B cell (primary cell): Measurements from ENCODE around the gene MGST1. TPM values are rescaled to one million over a fixed set of nuclear protein-coding genes. Genes with fewer than 3 reads are reported as not detected.

Source experiments
- ATAC-seq: fragments of 200-7000 bp; cut with Tn5 transposase; one replicate; pipeline ENCODE4 v1.10.0; 2021; ENCODE audit warnings: low read depth, mild to moderate bottlenecking, moderate number of reproducible peaks, moderate library complexity
- CTCF ChIA-PET: fragments of 350-600 bp; sonication (Branson Sonifier 250); formaldehyde crosslinking; loops from one replicate; lab custom pipeline; 2021; ENCODE audit warnings: antibody characterized with exemption, inconsistent platforms; lab: Charles Lee
- POLR2A ChIA-PET: fragments of 350-600 bp; sonication (Branson Sonifier 250); formaldehyde crosslinking; loops from one replicate; lab custom pipeline; 2021; ENCODE audit warnings: antibody characterized with exemption; lab: Charles Lee
- DNase-seq: peaks from one replicate; pipeline ENCODE4 v3.0.0; 2013
- H2AFZ ChIP-seq: 2 replicates; pipeline ENCODE4 v1.6.1; 2012; ENCODE audit warnings: mild to moderate bottlenecking, low read depth, low read length; ENCODE audit not compliant: insufficient read depth, poor library complexity, severe bottlenecking
- H3K27ac ChIP-seq, 2 donors: 1 replicate in 1 of 2; 2 replicates in 1 of 2; pipeline ENCODE4 v1.5.1; 2012 to 2013; ENCODE audit warnings: low read length in 2 of 2, mild to moderate bottlenecking in 2 of 2, moderate library complexity in 1 of 2
- H3K27me3 ChIP-seq, 4 experiments: fragments of 200-600 bp in 1 of 4; sonication (generic) in 1 of 4; replicated peaks in 1 of 4; 1 replicate in 2 of 4; 2 replicates in 2 of 4; pipeline versions ENCODE4 v1.6.1 to v1.7.0; 2013 to 2016; ENCODE audit warnings: low read length in 3 of 4, mild to moderate bottlenecking in 2 of 4, mixed read lengths in 1 of 4, moderate library complexity in 1 of 4; ENCODE audit not compliant: insufficient read depth in 4 of 4, control insufficient read depth in 3 of 4; ENCODE audit errors: control extremely low read depth in 1 of 4
- H3K36me3 ChIP-seq, 2 experiments: replicated peaks in 1 of 2; 1 replicate in 1 of 2; 2 replicates in 1 of 2; pipeline versions ENCODE4 v1.6.1 to v1.7.1; 2013; ENCODE audit warnings: low read length in 1 of 2; ENCODE audit not compliant: insufficient read depth in 2 of 2, control insufficient read depth in 1 of 2; ENCODE audit errors: control extremely low read depth in 1 of 2, extremely low read depth in 1 of 2
- H3K4me1 ChIP-seq, 2 donors: fragments of 200-600 bp in 1 of 2; sonication (generic) in 1 of 2; 1 replicate in 1 of 2; 2 replicates in 1 of 2; pipeline versions ENCODE4 v1.5.1 to v1.6.1; 2013 to 2017; ENCODE audit warnings: low read length in 2 of 2; ENCODE audit not compliant: control insufficient read depth in 2 of 2, insufficient read depth in 2 of 2
- H3K4me2 ChIP-seq: replicated peaks from 2 replicates; pipeline ENCODE3; 2012; ENCODE audit warnings: mild to moderate bottlenecking, low read depth, low read length; ENCODE audit not compliant: poor library complexity, severe bottlenecking
- H3K4me3 ChIP-seq, 5 experiments: fragments of 200-600 bp in 1 of 5; sonication (generic) in 1 of 5; 1 replicate in 3 of 5; 2 replicates in 2 of 5; pipeline versions ENCODE4 v1.5.1 to v1.7.0; 2011 to 2016; ENCODE audit warnings: low read length in 4 of 5, mild to moderate bottlenecking in 4 of 5, low read depth in 2 of 5, control low read depth in 1 of 5, moderate library complexity in 1 of 5; ENCODE audit not compliant: insufficient read depth in 1 of 5; ENCODE audit errors: control extremely low read depth in 1 of 5, extremely low read depth in 1 of 5
- H3K79me2 ChIP-seq: fragments of 200-600 bp; sonication (generic); one replicate; pipeline ENCODE4 v1.6.0; 2016; ENCODE audit warnings: low read length; ENCODE audit not compliant: control insufficient read depth, insufficient read depth
- H3K9ac ChIP-seq: fragments of 200-600 bp; sonication (generic); 2 replicates; pipeline ENCODE4 v1.6.1; 2017; ENCODE audit warnings: mild to moderate bottlenecking, low read length, moderate library complexity
- H3K9me3 ChIP-seq, 3 donors: one replicate each; pipeline versions ENCODE4 v1.6.1 to v1.7.1; 2013; ENCODE audit warnings: low read length in 2 of 3; ENCODE audit not compliant: control insufficient read depth in 2 of 3, insufficient read depth in 1 of 3; ENCODE audit errors: control extremely low read depth in 1 of 3
- H4K20me1 ChIP-seq: 2 replicates; pipeline ENCODE4 v1.6.0; 2012; ENCODE audit warnings: mild to moderate bottlenecking, low read length; ENCODE audit not compliant: insufficient read depth, control insufficient read depth, poor library complexity, severe bottlenecking
- H3K27ac Mint-ChIP-seq: one replicate; pipeline ENCODE4 v1.8.0; 2021; ENCODE audit warnings: mixed read lengths
- H3K27me3 Mint-ChIP-seq: one replicate; pipeline ENCODE4 v1.8.0; 2021; ENCODE audit warnings: mixed read lengths
- H3K4me1 Mint-ChIP-seq: one replicate; pipeline ENCODE4 v1.8.0; 2021; ENCODE audit warnings: mixed read lengths
- H3K4me3 Mint-ChIP-seq: one replicate; pipeline ENCODE4 v1.8.0; 2021; ENCODE audit warnings: mixed read lengths
- H3K9me3 Mint-ChIP-seq: one replicate; pipeline ENCODE4 v1.8.0; 2022; ENCODE audit warnings: mixed read lengths; ENCODE audit not compliant: insufficient read depth
- CTCF ChIP-seq: fragments of 200-600 bp; IDR thresholded peaks from one replicate; pipeline ENCODE4 v1.8.0; 2022; ENCODE audit warnings: antibody characterized with exemption, mild to moderate bottlenecking
- EZH2 ChIP-seq: IDR thresholded peaks from 2 replicates; pipeline ENCODE4 v1.6.1; 2012; ENCODE audit warnings: borderline replicate concordance, low read depth, mild to moderate bottlenecking, moderate library complexity, low read length; ENCODE audit not compliant: insufficient read depth, poor library complexity, severe bottlenecking
- WGBS: methylation state at CpG from one replicate; pipeline ENCODE4 v1.1.5; 2013; ENCODE audit warnings: missing lambda C conversion rate; ENCODE audit not compliant: insufficient coverage; 5-methylcytosine and 5-hydroxymethylcytosine counted together
- intact Hi-C: fragments of 100-400 bp; cut with micrococcal nuclease; formaldehyde crosslinking; loops from one replicate; pipeline ENCODE4 v1.10.0; 2022
- polyA plus RNA-seq: library from polyadenylated mRNA; depleted of rRNA; stranded (reverse); fragments of >200 nt; gene quantifications from 2 replicates; pipeline ENCODE4 v1.2.3, GENCODE V29; 2012
- total RNA-seq, 2 donors: library from RNA; stranded (reverse); fragments of 120-200 nt in 1 of 2; gene quantifications; 1 replicate in 1 of 2; 2 replicates in 1 of 2; pipeline versions ENCODE4 v1.2.3 to v1.2.4, GENCODE V29; 2013 to 2022

The MGST1 gene
- total and polyA plus RNA-seq, 2 donors (not counting 1 experiment from before 2014, with no cell fraction given) = 0.25 TPM; not detected in 1

- ChIA-PET CTCF (no interaction called here), POLR2A (no interaction called here)
- DNase-seq (no peak), ATAC-seq (no peak)
- Histone ChIP-seq H4K20me1 (no peaks in the 10 kb centered on the region), H3K27me3 (no peaks in the 10 kb centered on the region), H3K4me1 (no peaks in the 10 kb centered on the region), H3K9ac (no peak overlapping the region), H3K36me3 (no peaks in the 10 kb centered on the region), H3K27ac (no peak overlapping the region), H3K4me2 (no peak overlapping the region), H2AFZ (no peak overlapping the region), H3K9me3 (no peaks in the 10 kb centered on the region), H3K79me2 (no peaks in the 10 kb centered on the region), H3K4me3 (no peak overlapping the region)
- Mint-ChIP-seq H3K4me1 (no peaks in the 10 kb centered on the region), H3K27me3 (no peaks in the 10 kb centered on the region), H3K9me3 (no peaks in the 10 kb centered on the region), H3K27ac (no peak overlapping the region), H3K4me3 (no peak overlapping the region)
- TF ChIP-seq CTCF (no peak), EZH2 (no peak)
- intact Hi-C loops = no loop called here
- WGBS = 60% methylated on average over 1 of the region's 1 CpG
Measured at GRCh38 chr12:16300122-16300521, 47.3 kb upstream of the MGST1 start.

- H3K27ac Mint-ChIP-seq = no peak overlapping the region
- Histone ChIP-seq H3K36me3 (no peaks in the 10 kb centered on the region), H3K4me3 (no peak overlapping the region), H3K9ac (no peak overlapping the region), H3K27ac (no peak overlapping the region), H3K4me2 (no peak overlapping the region), H3K4me1 (no peaks in the 10 kb centered on the region), H3K27me3 (no peaks in the 10 kb centered on the region), H2AFZ (no peak overlapping the region), H3K9me3 (no peaks in the 10 kb centered on the region), H4K20me1 (no peaks in the 10 kb centered on the region), H3K79me2 (no peaks in the 10 kb centered on the region)
- no peak overlapping the region for H3K4me3 Mint-ChIP-seq
- intact Hi-C loops = no loop called here
- ChIA-PET POLR2A (no interaction called here), CTCF (no interaction called here)
- ATAC-seq = no peak
- H3K4me1 Mint-ChIP-seq = no peaks in the 10 kb centered on the region
- WGBS = no CpG with 5 or more reads among the region's 7 CpGs
- H3K9me3 Mint-ChIP-seq = peaks cover 1% of the 10 kb centered on the region
- TF ChIP-seq CTCF (no peak), EZH2 (no peak)
- DNase-seq = no peak
- no peaks in the 10 kb centered on the region for H3K27me3 Mint-ChIP-seq
Measured at GRCh38 chr12:16300736-16301135, 46.7 kb upstream of the MGST1 start.
